Astrocyte (in vitro differentiated cells and primary cell): ENCODE data around the gene RAP1GAP. TPM values are rescaled to one million over a fixed set of nuclear protein-coding genes. Genes with fewer than 3 reads are reported as not detected.
A peak's percentile ranks its signal among the peaks of the same experiment; 100 is the strongest.

ENCODE experiments used
- DNase-seq: peaks from one replicate; pipeline ENCODE4 v3.0.0-alpha.2; 2010; ENCODE audit warnings: low read depth
- FAIRE-seq: peaks from 2 replicates; lab custom pipeline; 2011; peaks lifted over from hg19 to GRCh38; lab: Jason Lieb, UNC
- H2AFZ ChIP-seq: 2 replicates; pipeline ENCODE4 v1.6.0; 2012; ENCODE audit warnings: low read depth, low read length, inconsistent platforms
- H3K27ac ChIP-seq: 2 replicates; pipeline ENCODE4 v1.5.1; 2011; ENCODE audit warnings: low read depth, low read length, inconsistent platforms
- H3K27me3 ChIP-seq: 2 replicates; pipeline ENCODE4 v1.6.0; 2011; ENCODE audit warnings: low read length, inconsistent platforms; ENCODE audit not compliant: insufficient read depth
- H3K36me3 ChIP-seq: 2 replicates; pipeline ENCODE4 v1.5.1; 2011; ENCODE audit warnings: low read length, inconsistent platforms; ENCODE audit not compliant: insufficient read depth
- H3K4me1 ChIP-seq: 2 replicates; pipeline ENCODE4 v1.5.1; 2011; ENCODE audit warnings: low read length, inconsistent platforms; ENCODE audit not compliant: insufficient read depth
- H3K4me2 ChIP-seq: 2 replicates; pipeline ENCODE4 v1.6.0; 2012; ENCODE audit warnings: low read length, inconsistent platforms
- H3K4me3 ChIP-seq: 2 replicates; pipeline ENCODE4 v1.5.1; 2011; ENCODE audit warnings: low read depth, mild to moderate bottlenecking, low read length, inconsistent platforms; ENCODE audit not compliant: insufficient read depth
- H3K79me2 ChIP-seq: 2 replicates; pipeline ENCODE4 v1.6.0; 2012; ENCODE audit warnings: mild to moderate bottlenecking, low read length, inconsistent platforms; ENCODE audit not compliant: insufficient read depth
- H3K9ac ChIP-seq: 2 replicates; pipeline ENCODE4 v1.6.0; 2012; ENCODE audit warnings: mild to moderate bottlenecking, low read length, inconsistent platforms
- H3K9me3 ChIP-seq: 2 replicates; pipeline ENCODE4 v1.5.1; 2012; ENCODE audit warnings: low read depth, mild to moderate bottlenecking, low read length, inconsistent platforms; ENCODE audit not compliant: insufficient read depth
- H4K20me1 ChIP-seq: 2 replicates; pipeline ENCODE4 v1.6.0; 2012; ENCODE audit warnings: low read length, inconsistent platforms; ENCODE audit not compliant: insufficient read depth
- H3K27ac Mint-ChIP-seq: one replicate; pipeline ENCODE4 v1.8.0; 2021; ENCODE audit warnings: mild to moderate bottlenecking, mixed read lengths; ENCODE audit not compliant: unreplicated experiment
- H3K27me3 Mint-ChIP-seq: one replicate; pipeline ENCODE4 v1.8.0; 2021; ENCODE audit warnings: low read depth, mixed read lengths; ENCODE audit not compliant: unreplicated experiment
- H3K36me3 Mint-ChIP-seq: one replicate; pipeline ENCODE4 v1.8.0; 2021; ENCODE audit warnings: low read depth, mixed read lengths; ENCODE audit not compliant: unreplicated experiment
- H3K4me1 Mint-ChIP-seq: one replicate; pipeline ENCODE4 v1.8.0; 2021; ENCODE audit warnings: low read depth, mixed read lengths; ENCODE audit not compliant: unreplicated experiment
- H3K4me3 Mint-ChIP-seq: one replicate; pipeline ENCODE4 v1.8.0; 2021; ENCODE audit warnings: mild to moderate bottlenecking, moderate library complexity, mixed read lengths; ENCODE audit not compliant: unreplicated experiment
- H3K9me3 Mint-ChIP-seq: one replicate; pipeline ENCODE4 v1.8.0; 2021; ENCODE audit warnings: mild to moderate bottlenecking, mixed read lengths; ENCODE audit not compliant: unreplicated experiment
- CTCF ChIP-seq: IDR thresholded peaks from 2 replicates; pipeline ENCODE4 v1.5.1; 2011; ENCODE audit warnings: low read depth, mild to moderate bottlenecking, inconsistent platforms, low read length, moderate library complexity; ENCODE audit not compliant: insufficient read depth
- EZH2 ChIP-seq: IDR thresholded peaks from 2 replicates; pipeline ENCODE4 v1.6.1; 2012; ENCODE audit warnings: mild to moderate bottlenecking, low read length, inconsistent platforms; ENCODE audit not compliant: insufficient read depth
- total RNA-seq: library from RNA; stranded (reverse); gene quantifications from 2 replicates; pipeline ENCODE4 v1.2.1, GENCODE V29; 2021

Gene RAP1GAP
- total RNA-seq, 1 donor from 2014 or later = 3.2 TPM

GRCh38 chr1:21569820-21570527, 99.2 kb downstream of the RAP1GAP start:
- no peaks in the 10 kb centered on the region for H3K36me3 ChIP-seq
- no peak overlapping the region for H3K9ac ChIP-seq
- Mint-ChIP-seq H3K4me1 (peaks cover 28% of the 10 kb centered on the region), H3K27ac (no peak overlapping the region), H3K9me3 (no peaks in the 10 kb centered on the region), H3K27me3 (no peaks in the 10 kb centered on the region), H3K4me3 (no peak overlapping the region), H3K36me3 (peaks cover 5% of the 10 kb centered on the region)
- no peaks in the 10 kb centered on the region for H3K27me3 ChIP-seq
- no peak overlapping the region for H3K27ac ChIP-seq
- peaks cover 5% of the 10 kb centered on the region for H3K9me3 ChIP-seq
- H3K4me2 ChIP-seq = no peak overlapping the region
- no peak for TF ChIP-seq CTCF
- TF ChIP-seq EZH2 = no peak
- H3K79me2 ChIP-seq = no peaks in the 10 kb centered on the region
- no peak overlapping the region for H3K4me3 ChIP-seq
- no peak overlapping the region for H2AFZ ChIP-seq
- FAIRE-seq (no peak), DNase-seq (no peak)
- H4K20me1 ChIP-seq = no peaks in the 10 kb centered on the region
- peaks cover 32% of the 10 kb centered on the region for H3K4me1 ChIP-seq

- H2AFZ ChIP-seq = no peak overlapping the region
- H4K20me1 ChIP-seq = no peaks in the 10 kb centered on the region
- no peaks in the 10 kb centered on the region for H3K36me3 ChIP-seq
- H3K27ac ChIP-seq = peak overlapping the region; percentile 75
- peak overlapping the region; percentile 0 for H3K9ac ChIP-seq
- peaks cover 28% of the 10 kb centered on the region for H3K4me1 Mint-ChIP-seq
- H3K4me2 ChIP-seq = peak overlapping the region; percentile 31
- peaks cover 24% of the 10 kb centered on the region for H3K4me1 ChIP-seq
- peaks cover 5% of the 10 kb centered on the region for H3K9me3 ChIP-seq
- DNase-seq = no peak
- TF ChIP-seq EZH2 (no peak), CTCF (no peak)
- no peaks in the 10 kb centered on the region for H3K27me3 ChIP-seq
- no peak overlapping the region for H3K4me3 Mint-ChIP-seq
- no peaks in the 10 kb centered on the region for H3K9me3 Mint-ChIP-seq
- FAIRE-seq = no peak
- H3K27ac Mint-ChIP-seq = peak overlapping the region; percentile 89
- peaks cover 9% of the 10 kb centered on the region for H3K36me3 Mint-ChIP-seq
- H3K79me2 ChIP-seq = no peaks in the 10 kb centered on the region
- peaks cover 4% of the 10 kb centered on the region for H3K27me3 Mint-ChIP-seq
- no peak overlapping the region for H3K4me3 ChIP-seq
Observed at GRCh38 chr1:21568809-21569385, 100.3 kb downstream of the RAP1GAP start.
